Activated T-cell treated with anti-CD3 and anti-CD28 coated beads, Interleukin-2, amount 50 U/mL, for 4 hours (primary cell): ENCODE data around the gene NDUFAF2. TPM values are rescaled to one million over a fixed set of nuclear protein-coding genes. Genes with fewer than 3 reads are reported as not detected.
"Not testable (repeated sequence)": the region's sequence is repeated elsewhere in the genome, so short reads cannot be mapped to it uniquely, and the experiment has no call there.

Experiments
- ATAC-seq, 2 donors: fragments of 200-7000 bp; cut with Tn5 transposase; one replicate each; pipeline ENCODE4 v1.10.0; 2021
- DNase-seq: peaks from one replicate; pipeline ENCODE4 v3.0.0-alpha.2; 2020
- H3K27me3 Mint-ChIP-seq: one replicate; pipeline ENCODE4 v1.8.0; 2021; ENCODE audit warnings: low read depth, mixed read lengths
- H3K36me3 Mint-ChIP-seq: one replicate; pipeline ENCODE4 v1.8.0; 2022; ENCODE audit warnings: mixed read lengths; ENCODE audit not compliant: insufficient read depth
- H3K4me1 Mint-ChIP-seq: one replicate; pipeline ENCODE4 v1.8.0; 2021; ENCODE audit warnings: low read depth, mixed read lengths
- H3K4me3 Mint-ChIP-seq: one replicate; pipeline ENCODE4 v1.8.0; 2021; ENCODE audit warnings: mild to moderate bottlenecking, moderate library complexity, mixed read lengths
- H3K9me3 Mint-ChIP-seq: one replicate; pipeline ENCODE4 v1.8.0; 2021; ENCODE audit warnings: mixed read lengths
- total RNA-seq, 3 donors: library from RNA; stranded (reverse); gene quantifications; one replicate each; pipeline ENCODE4 v1.2.1, GENCODE V29; 2021

The NDUFAF2 gene
- total RNA-seq, 3 donors from 2014 or later: 43.7 to 47.8 (median 45.0) TPM

- peaks cover 4% of the 10 kb centered on the region for H3K9me3 Mint-ChIP-seq
- no peaks in the 10 kb centered on the region for H3K4me1 Mint-ChIP-seq
- no peaks in the 10 kb centered on the region for H3K27me3 Mint-ChIP-seq
- no peak for DNase-seq
- H3K36me3 Mint-ChIP-seq: peaks cover 43% of the 10 kb centered on the region
- H3K4me3 Mint-ChIP-seq: no peak overlapping the region
- no peak for ATAC-seq
These were observed 142.9 kb downstream of the NDUFAF2 start for GRCh38 chr5:61087921-61088320.

- Mint-ChIP-seq H3K4me3 (no peak overlapping the region), H3K9me3 (peaks cover 4% of the 10 kb centered on the region), H3K27me3 (no peaks in the 10 kb centered on the region), H3K36me3 (peaks cover 33% of the 10 kb centered on the region), H3K4me1 (no peaks in the 10 kb centered on the region)
- DNase-seq (no peak), ATAC-seq (no peak)
These were observed 144.3 kb downstream of the NDUFAF2 start for GRCh38 chr5:61089351-61089750.

GRCh38 chr5:61093046-61093771 is 148.2 kb downstream of the NDUFAF2 start:
- not testable (repeated sequence) for DNase-seq, H3K9me3 Mint-ChIP-seq, H3K4me3 Mint-ChIP-seq, H3K4me1 Mint-ChIP-seq, H3K27me3 Mint-ChIP-seq, ATAC-seq
- peaks cover 18% of the 10 kb centered on the region for H3K36me3 Mint-ChIP-seq

DNA sequence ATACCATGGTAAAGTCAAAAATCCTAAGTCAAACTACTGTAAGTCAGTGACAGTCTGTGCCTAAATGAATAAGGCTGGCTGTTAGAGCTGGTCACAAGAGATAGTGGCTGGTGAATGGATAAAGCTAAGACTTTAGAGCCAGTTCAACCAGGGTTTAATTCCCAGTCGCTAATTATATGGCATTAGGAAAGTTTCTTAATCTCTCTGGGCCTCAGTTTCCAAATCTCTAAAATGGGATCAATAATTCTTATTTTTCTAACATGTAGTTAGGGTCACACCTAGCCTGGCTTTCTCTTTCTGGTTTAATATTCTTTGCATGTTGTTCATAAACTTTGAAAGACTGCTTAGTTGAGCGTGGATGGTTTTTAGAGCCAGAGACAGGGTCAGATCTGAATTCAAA is 152.5 kb downstream of the NDUFAF2 start:
- Mint-ChIP-seq H3K27me3 (no peaks in the 10 kb centered on the region), H3K9me3 (no peaks in the 10 kb centered on the region), H3K4me1 (no peaks in the 10 kb centered on the region), H3K36me3 (peaks cover 37% of the 10 kb centered on the region), H3K4me3 (no peak overlapping the region)
- ATAC-seq (no peak), DNase-seq (no peak)

GRCh38 chr5:61098251-61098995 is 153.4 kb downstream of the NDUFAF2 start:
- ATAC-seq (no peak), DNase-seq (no peak)
- Mint-ChIP-seq H3K36me3 (peaks cover 35% of the 10 kb centered on the region), H3K27me3 (no peaks in the 10 kb centered on the region), H3K4me1 (no peaks in the 10 kb centered on the region), H3K9me3 (no peaks in the 10 kb centered on the region), H3K4me3 (no peak overlapping the region)

DNA sequence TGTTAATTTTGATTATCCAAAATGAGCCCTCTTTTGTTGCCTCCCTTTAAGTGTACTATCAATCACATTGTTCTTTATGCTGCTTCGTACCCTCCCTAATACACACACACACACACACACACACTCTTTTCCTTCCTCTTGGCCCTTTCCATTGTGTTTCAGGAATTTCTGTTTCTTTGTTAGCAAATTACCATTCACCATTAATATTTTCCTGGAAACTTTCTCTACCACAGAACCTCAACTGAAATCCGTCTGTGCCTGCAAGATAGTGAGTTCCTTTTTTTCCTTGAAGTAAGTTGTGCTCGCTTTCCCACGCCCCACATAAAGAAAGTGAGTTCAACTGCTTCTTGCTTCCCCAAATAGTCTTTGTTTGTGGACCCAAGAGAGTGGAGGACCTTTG is 155.4 kb downstream of the NDUFAF2 start:
- Mint-ChIP-seq H3K4me3 (no peak overlapping the region), H3K36me3 (peaks cover 39% of the 10 kb centered on the region), H3K9me3 (no peaks in the 10 kb centered on the region), H3K27me3 (no peaks in the 10 kb centered on the region), H3K4me1 (no peaks in the 10 kb centered on the region)
- ATAC-seq (no peak), DNase-seq (no peak)

GRCh38 chr5:61114441-61114840 is 169.4 kb downstream of the NDUFAF2 start:
- no peak for ATAC-seq
- peaks cover 15% of the 10 kb centered on the region for H3K9me3 Mint-ChIP-seq
- H3K36me3 Mint-ChIP-seq: peaks cover 27% of the 10 kb centered on the region
- H3K27me3 Mint-ChIP-seq: no peaks in the 10 kb centered on the region
- H3K4me3 Mint-ChIP-seq: no peak overlapping the region
- H3K4me1 Mint-ChIP-seq: no peaks in the 10 kb centered on the region
- no peak for DNase-seq

GRCh38 chr5:61115968-61116367 is 171.0 kb downstream of the NDUFAF2 start:
- H3K4me3 Mint-ChIP-seq: no peak overlapping the region
- peaks cover 24% of the 10 kb centered on the region for H3K36me3 Mint-ChIP-seq
- no peak for ATAC-seq
- no peaks in the 10 kb centered on the region for H3K4me1 Mint-ChIP-seq
- no peaks in the 10 kb centered on the region for H3K27me3 Mint-ChIP-seq
- DNase-seq: no peak
- H3K9me3 Mint-ChIP-seq: peaks cover 15% of the 10 kb centered on the region

GRCh38 chr5:61119066-61119465 is 174.1 kb downstream of the NDUFAF2 start:
- DNase-seq (no peak), ATAC-seq (no peak)
- Mint-ChIP-seq H3K27me3 (no peaks in the 10 kb centered on the region), H3K9me3 (peaks cover 2% of the 10 kb centered on the region), H3K4me3 (no peak overlapping the region), H3K36me3 (peaks cover 16% of the 10 kb centered on the region), H3K4me1 (no peaks in the 10 kb centered on the region)

DNA sequence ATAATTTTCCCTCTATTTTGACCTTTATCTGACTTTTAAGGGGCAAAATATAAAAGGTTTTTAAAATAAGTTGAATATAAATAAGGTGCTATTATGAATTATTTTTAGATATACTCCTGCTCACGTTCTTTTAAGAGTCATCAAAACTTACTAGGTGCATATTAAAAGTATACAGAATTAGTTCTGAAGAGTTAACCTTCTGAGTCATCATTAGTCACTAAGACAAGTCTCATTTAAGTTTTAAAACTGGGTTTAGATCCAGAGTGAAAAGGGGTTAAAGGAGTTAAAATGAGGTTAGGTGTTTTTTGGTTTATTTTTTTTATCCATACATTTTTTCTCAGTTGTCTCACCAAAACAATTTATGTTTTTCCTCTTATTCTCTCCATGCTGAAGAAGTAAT is 175.5 kb downstream of the NDUFAF2 start:
- ATAC-seq: no peak
- DNase-seq: no peak
- no peaks in the 10 kb centered on the region for H3K27me3 Mint-ChIP-seq
- H3K9me3 Mint-ChIP-seq: no peaks in the 10 kb centered on the region
- H3K36me3 Mint-ChIP-seq: peaks cover 6% of the 10 kb centered on the region
- H3K4me3 Mint-ChIP-seq: no peak overlapping the region
- no peaks in the 10 kb centered on the region for H3K4me1 Mint-ChIP-seq

DNA sequence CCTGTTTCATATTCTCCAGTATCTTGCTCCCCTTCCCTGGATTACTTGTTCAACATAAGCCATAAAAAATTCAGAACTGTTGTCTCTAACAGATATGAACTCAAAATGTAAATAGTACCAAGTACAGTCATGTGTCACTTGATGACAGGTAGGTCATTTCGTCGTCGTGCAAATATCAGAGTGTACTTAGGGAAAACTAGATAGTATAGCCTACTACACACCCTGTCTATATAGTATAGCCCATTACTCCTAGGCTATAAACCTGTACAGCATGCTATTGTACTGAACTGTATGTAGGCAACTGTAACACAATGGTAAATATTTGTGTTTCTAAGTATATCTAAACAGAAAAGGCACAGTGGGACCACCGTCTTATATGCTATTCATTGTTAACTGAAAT is 178.1 kb downstream of the NDUFAF2 start:
- DNase-seq: no peak
- ATAC-seq: no peak
- Mint-ChIP-seq H3K36me3 (peaks cover 15% of the 10 kb centered on the region), H3K4me1 (no peaks in the 10 kb centered on the region), H3K4me3 (no peak overlapping the region), H3K27me3 (no peaks in the 10 kb centered on the region), H3K9me3 (no peaks in the 10 kb centered on the region)

GRCh38 chr5:61130289-61130688 is 185.3 kb downstream of the NDUFAF2 start:
- Mint-ChIP-seq H3K4me1 (no peaks in the 10 kb centered on the region), H3K9me3 (no peaks in the 10 kb centered on the region), H3K36me3 (peaks cover 12% of the 10 kb centered on the region), H3K4me3 (no peak overlapping the region), H3K27me3 (no peaks in the 10 kb centered on the region)
- ATAC-seq: no peak
- no peak for DNase-seq

DNA sequence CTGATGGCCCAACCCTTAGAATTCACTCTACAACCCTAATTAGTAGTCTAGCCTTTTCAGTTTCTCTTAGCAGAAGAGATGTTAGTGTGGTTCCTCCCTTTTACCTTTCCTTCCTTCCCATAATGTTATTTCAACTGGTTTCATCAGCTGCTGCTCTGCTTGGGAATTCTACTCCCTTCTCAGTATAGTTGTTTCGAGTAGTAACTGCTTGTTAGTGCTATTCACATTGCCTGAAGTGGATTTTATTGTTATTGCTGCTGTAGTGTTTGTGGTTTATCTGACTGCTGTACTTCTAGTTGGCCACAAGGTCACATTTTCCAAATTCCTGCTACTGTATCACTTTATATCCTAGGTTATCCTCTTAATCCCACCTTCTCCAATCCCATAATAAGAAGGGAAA is 187.6 kb downstream of the NDUFAF2 start:
- Mint-ChIP-seq H3K36me3 (peaks cover 4% of the 10 kb centered on the region), H3K4me1 (no peaks in the 10 kb centered on the region), H3K27me3 (no peaks in the 10 kb centered on the region), H3K4me3 (no peak overlapping the region), H3K9me3 (no peaks in the 10 kb centered on the region)
- ATAC-seq (no peak), DNase-seq (no peak)

GRCh38 chr5:61137835-61138234 is 192.8 kb downstream of the NDUFAF2 start:
- H3K27me3 Mint-ChIP-seq: no peaks in the 10 kb centered on the region
- no peak overlapping the region for H3K4me3 Mint-ChIP-seq
- ATAC-seq: no peak
- no peak for DNase-seq
- no peaks in the 10 kb centered on the region for H3K4me1 Mint-ChIP-seq
- peaks cover 5% of the 10 kb centered on the region for H3K36me3 Mint-ChIP-seq
- H3K9me3 Mint-ChIP-seq: no peaks in the 10 kb centered on the region
